Dedifferentiated amniotic fluid mesenchymal stem cell (primary cell): ENCODE measurements around the gene MAP7D1.
"Not testable (repeated sequence)": the region's sequence is repeated elsewhere in the genome, so short reads cannot be mapped to it uniquely, and the experiment has no call there.

ENCODE experiments used
- DNase-seq: peaks from one replicate; pipeline ENCODE4 v3.0.0-alpha.2; 2016; ENCODE audit errors: extremely low spot score

The MAP7D1 gene

DNA sequence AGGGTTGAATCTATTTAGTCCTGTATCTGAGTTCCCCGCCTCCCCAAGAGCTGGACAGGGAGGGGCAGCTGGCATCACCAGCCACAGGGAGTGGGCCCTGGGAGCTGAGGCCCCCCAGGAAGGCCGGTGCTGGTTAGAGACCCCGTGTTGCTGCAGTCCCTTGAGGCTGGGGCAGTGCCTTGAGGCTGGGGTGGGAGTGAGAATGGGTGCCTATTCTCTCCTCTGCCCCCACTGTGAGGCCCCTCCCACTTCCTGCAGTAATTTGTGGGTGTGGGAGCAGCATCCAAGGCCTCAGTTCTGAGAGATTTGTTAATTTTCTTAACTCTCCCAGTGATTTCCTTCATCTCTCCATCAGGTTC is 4.1 kb upstream of the MAP7D1 start:
- no peak for DNase-seq

DNA sequence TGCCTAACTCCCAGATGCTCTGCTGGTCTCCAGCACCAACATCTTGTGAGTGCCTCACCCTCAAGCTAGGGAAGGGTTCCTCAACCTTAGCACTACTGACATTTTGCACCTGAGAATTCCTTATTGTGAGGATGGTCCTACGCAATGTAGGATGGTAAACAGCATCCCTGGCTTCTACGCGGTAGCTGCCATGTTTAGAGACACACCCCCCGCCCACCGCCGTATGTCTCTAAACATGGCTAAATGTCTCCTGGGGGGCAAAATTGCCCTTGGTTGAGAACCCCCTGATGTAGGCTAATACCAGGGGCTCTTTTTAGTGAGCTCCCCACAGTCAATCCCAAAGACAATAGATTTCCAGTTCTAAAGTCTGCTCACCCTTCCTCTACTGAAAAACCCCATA is 2.5 kb upstream of the MAP7D1 start:
- no peak for DNase-seq

DNA sequence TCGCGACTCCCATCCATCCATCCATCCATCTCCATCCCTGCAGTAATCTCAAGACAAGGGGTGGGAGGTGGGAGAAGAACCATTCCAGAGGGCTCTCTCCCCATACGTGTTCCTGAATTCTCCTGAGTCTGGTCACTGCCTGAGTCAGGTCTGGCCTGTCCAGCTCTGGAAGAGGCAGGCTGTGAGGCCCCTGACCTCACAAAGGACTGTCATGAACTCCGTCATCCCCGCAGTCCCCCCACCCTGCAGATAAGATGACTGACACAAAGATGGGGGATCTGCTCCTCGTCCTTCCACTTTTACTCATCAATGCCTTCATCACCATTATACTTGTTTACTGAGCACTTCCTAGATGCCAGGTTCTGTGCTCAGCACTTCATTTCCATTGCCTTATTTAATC is 1.6 kb upstream of the MAP7D1 start:
- DNase-seq: no peak

DNA sequence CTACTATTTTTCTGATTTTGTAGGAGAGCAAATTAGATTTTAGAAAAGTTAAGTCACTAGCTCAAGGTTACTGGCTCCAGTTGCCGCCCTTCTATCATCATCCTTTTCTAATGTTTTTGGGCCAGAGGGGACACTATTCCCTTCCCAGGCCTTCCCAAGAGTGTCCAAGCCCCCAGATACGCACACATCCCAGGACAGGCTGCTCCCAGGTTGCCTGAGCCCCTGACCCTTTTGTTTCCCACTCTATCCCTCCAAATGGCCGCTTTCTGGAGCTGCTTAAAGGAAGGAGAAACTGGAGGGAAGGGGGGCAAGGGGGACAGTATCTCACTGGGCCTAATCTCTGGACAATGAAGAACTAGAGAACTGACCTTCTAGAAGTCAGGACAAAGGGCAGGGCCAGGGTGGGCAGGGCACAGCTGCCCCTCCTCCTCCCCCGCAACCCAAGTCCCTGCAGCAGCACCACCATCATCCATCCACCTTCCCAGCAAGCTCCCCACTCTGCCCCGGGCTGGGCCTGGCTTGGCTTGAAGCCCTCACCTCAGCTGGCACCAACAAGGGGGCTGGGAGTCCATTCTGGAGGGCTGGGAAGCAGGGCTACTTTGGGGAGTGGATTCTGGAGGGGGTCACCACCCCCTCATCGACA is 1.1 kb upstream of the MAP7D1 start:
- DNase-seq: no peak

DNA sequence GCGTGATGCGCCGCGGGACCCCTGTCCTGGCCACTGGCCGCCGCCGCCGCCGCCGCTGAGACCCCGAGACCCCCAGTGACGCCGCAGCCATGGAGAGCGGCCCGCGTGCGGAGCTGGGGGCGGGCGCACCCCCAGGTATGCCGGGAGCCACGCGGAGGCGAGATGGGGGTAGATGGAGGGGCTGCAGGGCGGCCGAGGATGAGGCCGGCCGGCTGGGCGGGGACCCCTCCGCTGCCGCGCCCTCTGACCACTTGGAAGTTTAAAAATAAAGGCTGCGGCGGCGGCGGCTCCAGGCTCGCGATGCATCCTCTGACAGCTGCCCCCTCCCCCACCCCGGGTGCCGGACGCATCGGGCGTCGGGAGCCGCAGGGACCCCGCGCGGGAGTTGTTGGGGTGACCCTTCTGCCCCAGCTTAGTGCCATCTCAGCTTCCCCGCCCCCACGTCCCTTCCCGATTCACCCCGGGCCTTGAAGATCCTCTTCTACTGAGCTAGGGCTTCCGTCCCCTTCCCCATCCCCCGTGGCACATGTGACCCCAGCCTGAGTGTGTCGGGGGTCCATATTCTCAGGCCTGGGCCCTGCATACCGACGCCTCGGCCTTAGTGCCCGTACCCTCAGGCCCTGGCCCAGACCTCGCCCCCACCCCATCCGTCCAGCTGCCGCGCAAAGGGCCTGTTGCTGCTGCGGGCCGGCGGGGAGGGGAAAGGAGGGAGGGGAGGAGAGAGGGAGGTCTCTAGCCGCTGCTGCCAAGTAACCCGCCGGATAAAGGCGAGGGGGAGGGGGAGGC is 562 bp downstream of the MAP7D1 start:
- no peak for DNase-seq

DNA sequence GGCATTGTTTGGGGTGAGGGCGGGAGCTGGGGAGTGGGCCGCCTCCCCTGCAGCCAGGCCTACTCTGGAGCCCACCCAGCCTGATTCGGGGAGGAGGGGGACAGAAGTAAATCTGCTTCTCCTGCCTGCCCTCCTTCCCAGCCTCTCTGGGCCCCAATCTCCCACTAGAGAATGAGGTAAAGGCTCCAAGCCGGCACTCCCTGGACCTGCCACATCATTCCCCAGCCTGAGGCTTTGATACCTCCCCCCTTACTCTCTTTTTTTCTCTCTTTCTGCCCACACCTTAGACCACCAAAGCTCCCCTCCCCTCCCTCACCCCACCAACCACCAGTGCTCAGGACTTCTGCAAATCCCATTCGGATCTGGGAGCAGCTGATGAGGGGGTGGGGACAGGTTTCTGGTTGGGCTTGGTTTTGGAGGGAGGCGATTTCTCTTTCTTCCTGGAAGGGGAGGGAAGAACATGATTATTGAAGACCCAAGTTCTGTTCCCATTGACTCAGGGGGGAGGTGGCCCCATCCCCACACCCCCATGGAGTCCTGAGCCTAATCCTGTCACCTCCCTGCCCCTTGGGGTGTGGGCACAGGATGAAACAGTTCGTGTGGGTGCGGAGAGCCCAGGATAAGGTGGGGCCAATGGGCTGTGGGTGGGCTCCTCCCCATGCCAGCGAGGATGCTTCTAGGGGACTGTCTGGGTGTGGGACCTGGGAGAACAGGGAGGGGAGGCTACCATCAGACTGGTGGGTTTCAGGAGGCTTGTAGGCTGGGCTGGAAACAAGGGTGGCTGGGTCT is 1.3 kb downstream of the MAP7D1 start:
- no peak for DNase-seq

DNA sequence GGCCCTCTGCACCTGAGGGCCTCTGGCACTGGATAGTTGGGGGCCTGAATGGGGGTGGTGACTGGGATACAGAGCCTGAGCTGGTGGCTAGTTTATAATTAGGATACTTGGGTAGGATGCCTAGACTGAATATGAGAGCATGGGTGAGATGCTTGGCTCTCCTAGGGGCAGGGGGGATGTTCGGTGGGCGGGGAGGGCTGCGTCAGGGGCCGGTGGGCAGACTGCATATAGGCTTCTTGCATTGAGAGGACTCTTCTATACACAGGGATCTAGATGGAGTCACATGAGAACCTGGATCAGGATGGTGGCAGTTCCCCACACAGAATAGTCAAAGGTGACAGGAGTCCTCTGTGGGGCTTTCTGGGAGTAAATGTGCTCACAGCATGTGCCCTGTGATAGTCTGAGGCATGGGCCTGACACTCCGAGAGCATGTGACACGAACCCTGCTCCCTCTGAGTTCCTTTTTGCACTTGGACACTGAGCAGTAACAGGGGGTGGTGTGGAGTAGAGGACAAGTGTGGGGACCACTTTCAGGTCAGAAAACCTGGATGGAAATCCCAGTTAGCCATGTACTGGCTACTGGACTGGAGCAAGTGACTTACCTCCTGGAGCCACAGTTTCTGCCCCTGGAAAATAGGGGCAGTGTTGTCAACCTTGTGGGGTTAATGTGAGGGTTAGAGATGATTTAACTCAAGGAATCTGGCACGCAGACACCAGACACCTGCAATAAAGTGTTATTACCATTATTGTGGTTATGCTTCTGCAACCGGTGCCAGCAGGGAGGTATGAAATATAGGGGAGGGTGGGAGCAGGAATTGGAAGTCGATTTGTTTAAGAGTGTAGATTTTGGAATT is 2.2 kb downstream of the MAP7D1 start:
- no peak for DNase-seq

DNA sequence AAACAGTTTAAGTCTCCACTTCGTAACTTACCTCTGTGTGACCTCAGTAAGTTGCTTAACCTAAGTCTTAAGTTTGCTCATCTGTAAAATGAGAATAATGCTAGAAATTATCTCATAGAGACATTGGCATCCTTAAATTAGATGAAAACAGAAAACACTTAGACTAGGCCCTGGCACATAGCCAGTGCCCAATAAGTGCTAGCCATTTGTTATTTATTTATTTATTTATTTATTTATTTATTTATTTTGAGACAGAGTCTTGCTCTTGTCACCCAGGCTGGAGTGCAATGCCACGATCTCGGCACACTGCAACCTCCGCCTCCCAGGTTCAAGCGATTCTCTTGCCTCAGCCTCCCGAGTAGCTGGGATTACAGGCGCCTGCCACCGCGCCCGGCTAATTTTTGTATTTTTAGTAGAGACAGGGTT is 2.9 kb downstream of the MAP7D1 start:
- not testable (repeated sequence) for DNase-seq

DNA sequence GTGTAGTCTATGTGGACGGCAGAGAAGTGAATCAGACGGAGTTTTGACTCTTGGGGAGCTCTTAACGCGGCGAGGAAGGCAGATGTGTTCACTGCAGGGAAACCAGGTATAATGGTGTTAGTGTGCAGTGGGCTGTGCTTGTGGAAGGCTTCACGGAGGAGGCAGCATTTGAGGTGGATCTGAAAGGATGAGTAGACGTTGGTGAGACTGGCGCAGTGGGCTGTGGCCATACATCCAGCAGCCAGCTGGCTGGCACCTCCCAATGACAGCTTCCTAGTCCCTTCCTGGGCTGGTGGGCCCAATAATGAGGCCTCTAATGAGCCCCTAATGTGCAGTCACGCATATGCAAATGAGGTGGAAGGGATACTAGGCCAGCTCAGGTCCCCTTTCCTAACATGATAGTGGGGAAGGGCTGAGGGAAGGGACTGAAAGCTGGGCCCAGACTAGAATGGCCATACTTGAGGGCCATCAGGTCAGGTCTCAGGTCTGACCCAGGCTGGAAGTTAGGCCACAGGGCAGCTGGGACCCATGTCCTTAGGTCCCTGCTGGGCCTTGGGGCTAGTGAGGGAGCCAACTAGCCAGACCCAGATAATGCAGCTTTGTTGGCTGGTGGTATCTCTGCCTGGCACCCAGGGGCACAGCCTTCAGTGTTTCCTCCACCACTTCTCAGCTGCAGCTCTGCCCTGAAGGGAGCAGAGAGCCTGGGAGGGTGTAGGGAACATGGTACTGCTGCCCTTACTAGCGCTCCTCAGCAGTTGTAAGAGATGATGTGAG is 3.8 kb downstream of the MAP7D1 start:
- DNase-seq: no peak

DNA sequence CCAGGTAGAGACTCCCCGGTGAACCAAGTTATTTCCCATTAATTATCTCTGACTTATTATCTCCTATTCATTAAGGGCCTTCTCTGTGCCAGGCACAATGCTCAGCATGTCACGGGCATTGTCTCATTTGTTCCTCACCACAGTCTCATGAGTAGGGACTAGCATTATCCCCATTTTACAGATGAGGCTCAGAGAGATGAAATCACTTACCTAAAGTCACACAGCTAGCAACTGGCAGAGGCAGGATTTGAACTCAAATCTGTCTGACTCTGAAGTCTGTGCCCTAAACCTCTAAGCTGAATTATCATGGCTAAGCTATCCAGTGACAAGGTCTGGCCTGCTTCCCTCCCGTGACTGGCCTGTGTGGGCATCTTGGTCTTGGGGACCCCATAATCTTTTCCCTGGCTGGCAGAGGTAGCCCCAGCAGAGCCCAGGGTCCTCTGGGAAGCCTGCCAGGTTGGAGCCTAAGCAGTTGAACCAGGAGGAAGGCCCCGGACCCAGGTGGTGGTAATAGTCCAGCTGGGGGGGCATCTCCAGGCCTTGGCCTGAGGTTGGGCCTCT is 4.5 kb downstream of the MAP7D1 start:
- DNase-seq: no peak

DNA sequence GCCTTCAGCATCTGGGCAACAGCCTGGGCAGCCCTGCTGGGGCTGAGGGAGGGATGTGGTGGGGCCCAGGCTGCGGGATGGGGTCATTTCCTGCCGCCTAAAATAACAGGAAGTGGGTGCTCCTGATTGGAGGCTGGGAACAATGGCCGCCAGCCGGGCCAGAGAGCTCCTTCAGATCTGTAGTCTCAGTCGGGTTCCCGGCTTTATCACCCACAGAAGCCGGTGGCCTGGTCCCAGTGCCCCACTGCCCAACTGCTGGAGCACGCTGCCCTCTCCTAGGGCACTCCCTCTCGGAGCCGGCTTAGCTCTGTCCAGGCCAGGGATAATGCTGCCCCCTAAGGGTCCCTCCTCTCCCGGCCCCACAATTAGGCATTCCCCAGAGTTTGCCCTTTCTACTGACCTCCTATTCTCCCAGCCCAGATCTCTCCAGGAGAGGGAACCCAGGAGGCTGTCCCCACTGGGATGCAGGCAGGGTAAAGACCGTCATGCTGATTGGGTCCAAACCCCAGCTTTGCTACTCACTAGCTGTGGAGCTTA is 5.1 kb downstream of the MAP7D1 start:
- DNase-seq: no peak

DNA sequence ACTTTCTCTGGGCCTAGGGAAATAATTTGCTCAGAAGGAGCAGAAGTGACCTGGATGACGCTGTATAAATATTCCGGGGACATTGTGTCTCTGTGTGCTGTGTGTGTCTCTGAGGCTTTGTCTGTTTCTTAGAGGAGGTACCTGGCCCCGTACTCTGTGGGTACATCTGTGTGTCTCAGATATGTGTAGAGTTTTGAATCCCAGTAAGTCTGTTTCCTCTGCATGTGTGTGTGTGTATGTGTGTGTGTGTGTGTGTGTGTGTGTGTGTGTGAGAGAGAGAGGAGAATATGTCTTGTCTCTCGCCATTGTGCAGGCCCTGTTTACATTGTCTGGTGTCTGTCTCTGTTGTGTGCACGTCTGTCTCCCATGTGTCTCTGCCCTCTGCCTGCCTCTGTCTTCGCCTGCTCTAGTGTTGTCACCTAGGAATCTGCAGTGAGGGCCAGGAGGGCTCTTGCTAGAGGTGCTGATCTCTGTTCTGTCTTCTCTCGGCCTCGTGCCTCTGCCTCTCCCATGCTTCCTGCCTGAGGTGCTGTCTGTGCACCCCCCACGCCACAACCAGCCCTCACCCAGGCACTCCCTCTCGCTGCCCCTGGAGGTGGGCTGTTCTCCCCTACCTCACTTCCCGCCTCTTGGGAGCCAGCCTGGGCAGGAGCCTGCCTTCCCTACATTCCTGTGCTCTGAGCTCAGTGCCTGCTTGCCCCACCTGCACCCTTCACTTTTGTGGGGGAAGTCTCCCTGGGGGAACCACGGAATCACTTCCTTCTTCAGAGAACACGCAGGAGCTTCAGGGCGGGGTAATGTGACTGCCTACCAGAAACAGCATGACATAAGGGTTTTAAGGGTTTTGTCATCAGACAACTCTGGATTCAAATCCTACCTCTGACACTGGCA is 5.9 kb downstream of the MAP7D1 start:
- no peak for DNase-seq

DNA sequence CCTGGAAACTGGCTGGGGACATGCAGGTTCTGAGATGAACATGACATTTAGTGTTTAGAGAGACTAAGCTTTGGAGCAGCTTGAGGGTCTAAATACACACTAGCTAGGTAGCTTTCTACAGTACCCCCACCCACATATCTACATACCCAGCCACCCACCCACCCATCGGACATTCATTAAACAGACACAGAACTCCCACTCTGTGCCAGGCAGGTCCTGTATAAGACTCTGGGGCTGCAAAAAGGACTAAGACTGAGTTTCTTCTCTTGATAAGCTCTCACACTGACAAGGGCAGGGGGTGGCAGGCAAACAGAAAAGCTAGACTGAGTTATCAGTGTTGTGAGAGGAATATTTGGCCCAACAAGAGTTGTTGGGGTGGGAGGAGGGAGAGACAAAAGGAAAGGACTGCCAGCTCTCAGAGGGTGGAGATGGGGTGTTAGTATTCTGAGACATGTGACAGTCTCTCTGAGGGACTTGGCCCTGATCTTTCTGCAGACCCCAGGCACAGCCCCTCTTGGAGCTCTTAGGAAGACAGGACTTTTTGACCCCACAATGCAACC is 6.8 kb downstream of the MAP7D1 start:
- DNase-seq: no peak

DNA sequence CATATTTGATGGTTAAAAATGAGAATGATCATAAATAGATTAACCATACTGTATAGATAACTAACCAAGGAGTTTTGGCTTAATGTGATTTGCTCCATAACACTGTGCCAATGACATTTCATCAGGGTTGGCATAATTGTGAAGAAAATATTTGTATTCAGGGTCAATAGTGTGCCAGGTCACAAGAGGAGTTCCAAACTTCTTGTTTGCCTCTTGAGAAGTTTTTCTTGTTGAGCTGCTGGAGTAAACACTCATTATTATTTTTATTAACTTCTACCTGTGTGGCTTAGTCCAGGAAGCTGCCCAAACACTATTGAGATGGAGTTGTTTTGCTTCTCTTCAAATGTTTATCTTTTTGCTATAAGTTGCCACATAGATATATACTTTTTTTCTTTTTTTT is 7.5 kb downstream of the MAP7D1 start:
- DNase-seq: no peak

DNA sequence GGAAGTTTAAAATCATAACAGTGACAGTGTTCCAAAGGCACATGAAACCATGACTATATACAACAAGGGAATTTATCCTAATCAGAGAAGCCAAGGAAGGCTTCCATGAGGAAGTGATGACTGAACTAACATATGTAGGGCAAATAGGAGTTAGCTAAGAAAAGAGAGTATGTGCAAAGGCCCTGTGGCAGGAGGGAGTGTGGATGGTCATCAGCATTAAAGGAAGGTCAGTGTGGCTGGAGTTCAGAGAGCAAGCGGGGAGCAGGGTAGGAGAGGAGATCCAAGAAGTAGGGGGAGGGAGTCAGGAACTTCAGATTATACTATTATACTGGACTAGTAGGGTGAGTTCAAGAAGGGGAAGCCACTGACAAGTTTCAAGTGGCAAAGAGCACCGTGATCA is 8.4 kb downstream of the MAP7D1 start:
- no peak for DNase-seq

DNA sequence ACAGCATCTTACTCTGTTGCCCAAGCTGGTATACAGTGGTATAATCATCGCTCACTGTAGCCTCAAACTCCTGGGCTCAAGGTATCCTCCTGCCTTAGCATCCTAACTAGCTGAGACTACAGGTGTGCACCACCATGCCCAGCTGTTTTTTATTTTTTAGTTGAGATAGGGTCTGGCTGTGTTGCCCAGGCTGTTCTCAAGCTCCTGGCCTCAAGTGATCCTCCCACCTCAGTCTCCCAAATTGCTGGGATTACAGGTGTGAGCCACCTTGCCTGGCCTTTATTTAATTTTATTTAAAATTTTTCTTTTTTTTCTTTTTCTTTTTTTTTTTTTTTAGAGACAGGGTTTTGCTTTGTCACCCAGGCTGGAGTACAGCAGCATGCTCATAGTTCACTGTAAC is 9.2 kb downstream of the MAP7D1 start:
- DNase-seq: no peak

DNA sequence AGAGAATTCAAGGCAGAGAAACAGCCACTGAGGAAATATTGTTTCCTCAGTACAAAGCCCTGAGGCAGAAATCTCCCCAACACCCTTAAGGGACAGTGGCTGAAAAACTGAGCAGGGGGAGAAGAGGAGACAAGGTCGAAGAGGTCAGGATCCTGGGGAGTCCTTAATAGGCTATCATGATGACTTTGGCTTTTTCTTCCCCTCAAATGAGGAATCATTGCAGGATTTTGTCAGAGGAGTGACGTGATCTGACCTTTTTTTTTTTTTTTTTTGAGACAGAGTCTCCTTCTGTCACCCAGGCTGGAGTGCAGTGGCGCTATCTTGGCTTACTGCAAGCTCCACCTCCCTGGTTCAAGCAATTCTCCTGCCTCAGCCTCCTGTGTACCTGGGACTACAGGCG is 10.2 kb downstream of the MAP7D1 start:
- no peak for DNase-seq

DNA sequence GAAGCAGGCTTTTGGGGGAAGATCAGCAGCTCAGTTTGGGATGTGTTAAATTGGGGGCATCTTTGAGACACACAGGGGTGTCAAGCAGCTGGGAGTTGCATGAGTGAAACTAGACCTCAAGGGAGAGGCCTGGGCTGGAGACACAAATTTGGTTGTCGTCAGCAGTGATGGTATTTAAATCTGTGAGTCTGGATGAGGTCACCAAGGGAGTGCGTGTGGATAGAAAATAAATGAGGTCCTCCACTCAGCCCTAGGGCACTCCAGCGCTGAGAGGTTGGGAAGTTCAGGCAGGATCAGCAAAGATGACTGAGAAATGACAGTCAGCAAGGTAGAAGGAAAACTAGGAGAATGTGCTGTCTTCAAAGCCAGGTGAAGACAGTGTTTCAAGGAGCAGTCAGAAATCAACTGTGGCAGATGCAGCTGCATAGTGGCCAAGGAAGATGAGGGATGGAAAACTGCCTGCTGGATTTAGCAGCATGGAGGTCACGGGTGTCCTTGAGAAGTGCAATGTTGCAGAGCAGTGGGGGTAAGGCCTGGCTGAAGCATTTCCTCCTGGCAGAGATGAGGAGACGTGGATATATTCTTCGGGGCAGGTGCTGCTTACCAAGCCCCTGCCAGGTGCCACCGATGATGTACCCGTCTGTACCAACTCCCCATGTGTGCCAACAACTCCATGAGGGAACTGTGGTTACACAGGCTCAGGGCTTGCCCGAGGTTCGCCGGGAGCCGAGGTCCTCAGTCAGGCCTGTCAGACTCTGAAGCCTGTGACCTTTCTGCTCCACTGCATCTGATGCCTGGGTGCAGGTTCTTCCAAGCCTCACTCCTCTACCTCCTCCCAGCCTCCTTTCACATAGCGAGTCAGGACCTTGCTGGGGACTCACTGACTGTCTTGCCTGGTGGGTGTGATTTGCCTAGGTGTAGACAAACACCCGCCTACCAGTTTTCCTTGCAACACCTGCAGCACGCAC is 11.3 kb downstream of the MAP7D1 start:
- peak; percentile 61 for DNase-seq
